Endothelial cell of umbilical vein (primary cell): ENCODE measurements around the gene GIMAP2.

Experiments used
- EZH2 ChIP-seq: IDR thresholded peaks from 2 replicates; pipeline ENCODE4 v1.6.1; 2012; ENCODE audit warnings: borderline replicate concordance, low read depth, mild to moderate bottlenecking, moderate library complexity, low read length, inconsistent platforms; ENCODE audit not compliant: severe bottlenecking
- JUN ChIP-seq: IDR thresholded peaks from 2 replicates; pipeline ENCODE4 v1.6.1; 2011; ENCODE audit warnings: borderline replicate concordance, low read depth; ENCODE audit not compliant: insufficient read length, insufficient read depth
- MYC ChIP-seq: IDR thresholded peaks from one replicate; pipeline ENCODE4 v1.6.1; 2011; ENCODE audit warnings: mild to moderate bottlenecking, low read depth, low read length
- POLR2A ChIP-seq: IDR thresholded peaks from 2 replicates; pipeline ENCODE4 v1.6.1; 2012; ENCODE audit warnings: low read depth, mild to moderate bottlenecking, control low read depth, low read length
- POLR2AphosphoS5 ChIP-seq: IDR thresholded peaks from 2 replicates; pipeline ENCODE4 v1.6.1; 2012; ENCODE audit warnings: low read depth, mild to moderate bottlenecking, control low read depth, low read length, moderate library complexity; ENCODE audit not compliant: insufficient read depth
- TF ChIP-seq, protein P1 (sequence below), 2 donors: IDR thresholded peaks; 1 replicate in 1 of 2; 2 replicates in 1 of 2; pipeline ENCODE4 v1.5.1; 2011; ENCODE audit warnings: low read length in 2 of 2, mild to moderate bottlenecking in 2 of 2, moderate library complexity in 2 of 2, control low read depth in 1 of 2, inconsistent platforms in 1 of 2, low read depth in 1 of 2; ENCODE audit not compliant: insufficient read depth in 1 of 2; ENCODE audit errors: extremely low read depth in 1 of 2

DNA sequence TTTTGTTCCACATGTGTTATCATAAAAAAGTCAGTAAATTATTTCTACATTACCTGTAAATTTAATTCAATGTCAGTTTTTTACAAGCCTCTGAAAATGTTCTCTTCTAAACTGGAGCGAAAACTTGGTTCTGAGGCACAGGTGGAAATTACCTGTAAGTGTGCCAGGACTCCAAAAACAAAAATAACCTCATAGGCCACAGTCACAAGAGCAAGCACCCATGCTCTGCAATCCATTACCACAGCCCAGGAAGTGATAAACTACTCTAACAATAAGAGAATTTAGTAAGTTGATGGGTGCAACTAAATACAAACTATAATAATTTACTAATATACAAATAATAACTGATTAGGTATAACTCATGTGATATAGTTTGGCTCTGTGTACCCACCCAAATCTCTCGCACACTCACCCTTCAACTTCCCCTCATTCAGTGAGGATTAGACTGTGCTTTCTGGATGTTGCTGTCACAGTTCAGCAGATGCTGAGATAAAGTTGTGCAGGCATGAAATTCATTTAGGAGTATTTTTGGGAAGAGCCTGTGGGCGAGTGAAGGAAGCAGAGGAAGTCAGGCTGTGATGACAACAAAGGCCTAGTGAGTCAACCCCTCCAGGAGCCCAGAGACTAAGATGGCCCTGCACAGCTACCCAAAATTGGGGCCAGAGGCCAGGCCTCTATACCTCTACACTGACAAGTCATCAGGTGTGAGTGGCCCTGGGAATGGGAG is 37.0 kb upstream of the GIMAP2 start:
- TF ChIP-seq, protein P1, sequence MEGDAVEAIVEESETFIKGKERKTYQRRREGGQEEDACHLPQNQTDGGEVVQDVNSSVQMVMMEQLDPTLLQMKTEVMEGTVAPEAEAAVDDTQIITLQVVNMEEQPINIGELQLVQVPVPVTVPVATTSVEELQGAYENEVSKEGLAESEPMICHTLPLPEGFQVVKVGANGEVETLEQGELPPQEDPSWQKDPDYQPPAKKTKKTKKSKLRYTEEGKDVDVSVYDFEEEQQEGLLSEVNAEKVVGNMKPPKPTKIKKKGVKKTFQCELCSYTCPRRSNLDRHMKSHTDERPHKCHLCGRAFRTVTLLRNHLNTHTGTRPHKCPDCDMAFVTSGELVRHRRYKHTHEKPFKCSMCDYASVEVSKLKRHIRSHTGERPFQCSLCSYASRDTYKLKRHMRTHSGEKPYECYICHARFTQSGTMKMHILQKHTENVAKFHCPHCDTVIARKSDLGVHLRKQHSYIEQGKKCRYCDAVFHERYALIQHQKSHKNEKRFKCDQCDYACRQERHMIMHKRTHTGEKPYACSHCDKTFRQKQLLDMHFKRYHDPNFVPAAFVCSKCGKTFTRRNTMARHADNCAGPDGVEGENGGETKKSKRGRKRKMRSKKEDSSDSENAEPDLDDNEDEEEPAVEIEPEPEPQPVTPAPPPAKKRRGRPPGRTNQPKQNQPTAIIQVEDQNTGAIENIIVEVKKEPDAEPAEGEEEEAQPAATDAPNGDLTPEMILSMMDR (IDR thresholded peaks at IDR 0.05; ENCODE audit: extremely low read depth in 1 of 2, insufficient read depth in 1 of 2, low read depth in 1 of 2, low read length in 2 of 2), result no peak
- TF ChIP-seq MYC (no peak), POLR2AphosphoS5 (no peak), EZH2 (no peak), JUN (no peak), POLR2A (no peak)
